GM20000 (cell line): ENCODE data around the gene XNDC1N.
"Not testable (repeated sequence)": the region's sequence is repeated elsewhere in the genome, so short reads cannot be mapped to it uniquely, and the experiment has no call there.

ENCODE experiments used
- DNase-seq: peaks from one replicate; pipeline ENCODE4 v3.0.0; 2012; ENCODE audit warnings: low spot score
- CTCF ChIP-seq: IDR thresholded peaks from 2 replicates; pipeline ENCODE4 v1.5.1; 2012; ENCODE audit warnings: mild to moderate bottlenecking, control low read depth; ENCODE audit errors: extremely low read depth, missing control alignments

The XNDC1N gene

GRCh38 chr11:71911321-71911985, 16.9 kb downstream of the XNDC1N start:
- DNase-seq = not testable (repeated sequence)
- TF ChIP-seq CTCF = peak; percentile 19

GRCh38 chr11:71910775-71911174, 17.6 kb downstream of the XNDC1N start:
- not testable (repeated sequence) for DNase-seq

- no peak for TF ChIP-seq CTCF
- DNase-seq = no peak
Observed at GRCh38 chr11:71908218-71908617, 20.2 kb downstream of the XNDC1N start.

GRCh38 chr11:71901137-71901536, 27.3 kb downstream of the XNDC1N start:
- not testable (repeated sequence) for DNase-seq

- no peak for TF ChIP-seq CTCF
- no peak for DNase-seq
Observed at GRCh38 chr11:71895961-71896360, 32.4 kb downstream of the XNDC1N start.

- not testable (repeated sequence) for DNase-seq
Observed at GRCh38 chr11:71889181-71889872, 39.1 kb downstream of the XNDC1N start.

- DNase-seq = not testable (repeated sequence)
Observed at GRCh38 chr11:71888335-71889010, 39.9 kb downstream of the XNDC1N start.

- DNase-seq = not testable (repeated sequence)
Observed at GRCh38 chr11:71885806-71886205, 42.6 kb downstream of the XNDC1N start.
